OCI-LY3 (cell line): ENCODE data around the gene ANKRD44.

Source experiments
- CTCF ChIP-seq: fragments of 200-600, 300-600 bp; sonication (generic); IDR thresholded peaks from 2 replicates; pipeline ENCODE4 v1.5.1; 2014; ENCODE audit warnings: antibody characterized with exemption, low read length, low read depth
- EZH2phosphoT487 ChIP-seq: fragments of 200-600 bp; shearing (Covaris generic); IDR thresholded peaks from 2 replicates; pipeline ENCODE4 v1.6.1; 2018; ENCODE audit warnings: antibody characterized with exemption, mixed run types, low read depth

- no peak for TF ChIP-seq CTCF
- no peak for TF ChIP-seq EZH2phosphoT487
Measured at GRCh38 chr2:196968516-196968915, 342.1 kb downstream of the ANKRD44 start.
